ENCODE data around the gene TCF19.
A peak's percentile ranks its signal among the peaks of the same experiment; 100 is the strongest.

TCF19 gene

DNA sequence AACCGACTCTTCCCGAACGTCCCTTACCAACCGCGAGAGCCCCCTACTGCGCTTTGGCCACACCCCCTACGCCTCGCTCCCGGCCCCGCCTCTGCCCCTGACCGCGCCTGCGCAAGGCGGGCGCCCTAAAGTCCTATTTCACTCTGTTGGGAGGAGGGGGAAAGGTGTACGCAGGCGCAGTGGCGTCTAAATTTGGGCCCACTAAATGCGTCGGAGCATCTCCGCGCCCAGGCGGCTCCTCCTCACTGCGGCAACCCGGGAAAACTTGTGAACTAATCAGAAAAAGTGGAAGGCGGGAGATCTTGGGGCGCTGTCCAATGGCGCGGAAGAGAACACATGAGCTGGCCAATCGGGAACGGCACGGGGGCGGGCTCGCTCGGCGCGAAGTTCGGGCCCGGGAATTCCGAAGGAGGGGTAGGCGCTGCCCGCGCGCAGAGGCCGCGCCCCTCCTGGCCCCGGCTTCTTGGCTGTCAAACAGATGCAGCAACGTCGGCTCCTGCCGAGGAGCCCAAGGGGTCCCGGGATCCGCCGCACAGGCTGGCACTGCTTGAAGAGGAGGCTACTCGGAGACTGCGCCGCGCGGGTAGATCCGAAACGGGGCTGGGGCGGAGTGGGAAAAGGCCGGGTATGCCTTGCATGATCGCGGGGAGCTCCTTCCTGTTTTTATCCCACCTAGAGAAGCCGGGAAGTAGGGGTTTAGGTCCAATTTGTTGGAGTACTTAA is at the start of gene TCF19 (continued):
- TF ChIP-seq, protein P1, sequence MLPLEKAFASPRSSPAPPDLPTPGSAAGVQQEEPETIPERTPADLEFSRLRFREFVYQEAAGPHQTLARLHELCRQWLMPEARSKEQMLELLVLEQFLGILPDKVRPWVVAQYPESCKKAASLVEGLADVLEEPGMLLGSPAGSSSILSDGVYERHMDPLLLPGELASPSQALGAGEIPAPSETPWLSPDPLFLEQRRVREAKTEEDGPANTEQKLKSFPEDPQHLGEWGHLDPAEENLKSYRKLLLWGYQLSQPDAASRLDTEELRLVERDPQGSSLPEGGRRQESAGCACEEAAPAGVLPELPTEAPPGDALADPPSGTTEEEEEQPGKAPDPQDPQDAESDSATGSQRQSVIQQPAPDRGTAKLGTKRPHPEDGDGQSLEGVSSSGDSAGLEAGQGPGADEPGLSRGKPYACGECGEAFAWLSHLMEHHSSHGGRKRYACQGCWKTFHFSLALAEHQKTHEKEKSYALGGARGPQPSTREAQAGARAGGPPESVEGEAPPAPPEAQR (tag by site-specific recombination; IDR thresholded peaks at IDR 0.05): no peak
- TF ChIP-seq ZNF416 (tag by site-specific recombination; IDR thresholded peaks at IDR 0.05) (no peak), ZNF157 (tag by site-specific recombination; IDR thresholded peaks at IDR 0.05) (no peak), ZNF658 (tag by site-specific recombination; IDR thresholded peaks at IDR 0.05) (no peak), ZNF558 (tag by site-specific recombination; IDR thresholded peaks at IDR 0.05) (no peak), ZNF623 (tag by site-specific recombination; IDR thresholded peaks at IDR 0.05) (no peak), ZNF707 (tag by site-specific recombination; IDR thresholded peaks at IDR 0.05) (no peak), ZNF510 (tag by site-specific recombination; IDR thresholded peaks at IDR 0.05; ENCODE audit: insufficient replicate concordance) (no peak), ZBTB21 (tag by site-specific recombination; IDR thresholded peaks at IDR 0.05) (no peak), OVOL3 (tag by site-specific recombination; IDR thresholded peaks at IDR 0.05) (no peak), ZNF324 (tag by site-specific recombination; IDR thresholded peaks at IDR 0.05) (0 out of 2 replicates have a peak, but pooled peaks have one; percentile 33), ZNF473 (tag by site-specific recombination; IDR thresholded peaks at IDR 0.05) (no peak), ZNF214 (tag by site-specific recombination; IDR thresholded peaks at IDR 0.05; ENCODE audit: borderline replicate concordance) (no peak), ZNF292 (tag by site-specific recombination; IDR thresholded peaks at IDR 0.05; ENCODE audit: borderline replicate concordance, low read depth) (no peak), RBAK (tag by site-specific recombination; IDR thresholded peaks at IDR 0.05) (no peak), ZNF169 (tag by site-specific recombination; IDR thresholded peaks at IDR 0.05) (no peak), ZNF19 (tag by site-specific recombination; IDR thresholded peaks at IDR 0.05; ENCODE audit: low read depth) (no peak), ZXDB (tag by site-specific recombination; IDR thresholded peaks at IDR 0.05) (peak; percentile 64), ZBTB20 (tag by site-specific recombination; IDR thresholded peaks at IDR 0.05) (peak; percentile 100), ZNF146 (tag by site-specific recombination; IDR thresholded peaks at IDR 0.05) (0 out of 2 replicates have a peak, but pooled peaks have one; percentile 19), ZNF777 (tag by site-specific recombination; IDR thresholded peaks at IDR 0.05; ENCODE audit: borderline replicate concordance) (no peak), IKZF3 (tag by site-specific recombination; IDR thresholded peaks at IDR 0.05) (peak; percentile 83; the same call in 1 of the 2 replicates), ZFP41 (tag by site-specific recombination; IDR thresholded peaks at IDR 0.05; ENCODE audit: borderline replicate concordance) (no peak), ZNF112 (tag by site-specific recombination; IDR thresholded peaks at IDR 0.05) (no peak), ZNF311 (tag by site-specific recombination; IDR thresholded peaks at IDR 0.05; ENCODE audit: borderline replicate concordance) (no peak), ZBTB48 (tag by site-specific recombination; IDR thresholded peaks at IDR 0.05) (peak; percentile 15; the same call in 1 of the 2 replicates)
- TF ChIP-seq, protein P2, sequence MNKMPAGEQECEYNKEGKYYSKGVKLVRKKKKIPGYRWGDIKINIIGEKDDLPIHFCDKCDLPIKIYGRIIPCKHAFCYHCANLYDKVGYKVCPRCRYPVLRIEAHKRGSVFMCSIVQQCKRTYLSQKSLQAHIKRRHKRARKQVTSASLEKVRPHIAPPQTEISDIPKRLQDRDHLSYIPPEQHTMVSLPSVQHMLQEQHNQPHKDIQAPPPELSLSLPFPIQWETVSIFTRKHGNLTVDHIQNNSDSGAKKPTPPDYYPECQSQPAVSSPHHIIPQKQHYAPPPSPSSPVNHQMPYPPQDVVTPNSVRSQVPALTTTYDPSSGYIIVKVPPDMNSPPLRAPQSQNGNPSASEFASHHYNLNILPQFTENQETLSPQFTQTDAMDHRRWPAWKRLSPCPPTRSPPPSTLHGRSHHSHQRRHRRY (tag by site-specific recombination; IDR thresholded peaks at IDR 0.05): no peak
- TF ChIP-seq, protein P3, sequence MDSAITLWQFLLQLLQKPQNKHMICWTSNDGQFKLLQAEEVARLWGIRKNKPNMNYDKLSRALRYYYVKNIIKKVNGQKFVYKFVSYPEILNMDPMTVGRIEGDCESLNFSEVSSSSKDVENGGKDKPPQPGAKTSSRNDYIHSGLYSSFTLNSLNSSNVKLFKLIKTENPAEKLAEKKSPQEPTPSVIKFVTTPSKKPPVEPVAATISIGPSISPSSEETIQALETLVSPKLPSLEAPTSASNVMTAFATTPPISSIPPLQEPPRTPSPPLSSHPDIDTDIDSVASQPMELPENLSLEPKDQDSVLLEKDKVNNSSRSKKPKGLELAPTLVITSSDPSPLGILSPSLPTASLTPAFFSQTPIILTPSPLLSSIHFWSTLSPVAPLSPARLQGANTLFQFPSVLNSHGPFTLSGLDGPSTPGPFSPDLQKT (IDR thresholded peaks at IDR 0.05; ENCODE audit: borderline replicate concordance, low read depth, low read length): no peak
- TF ChIP-seq, protein P4, sequence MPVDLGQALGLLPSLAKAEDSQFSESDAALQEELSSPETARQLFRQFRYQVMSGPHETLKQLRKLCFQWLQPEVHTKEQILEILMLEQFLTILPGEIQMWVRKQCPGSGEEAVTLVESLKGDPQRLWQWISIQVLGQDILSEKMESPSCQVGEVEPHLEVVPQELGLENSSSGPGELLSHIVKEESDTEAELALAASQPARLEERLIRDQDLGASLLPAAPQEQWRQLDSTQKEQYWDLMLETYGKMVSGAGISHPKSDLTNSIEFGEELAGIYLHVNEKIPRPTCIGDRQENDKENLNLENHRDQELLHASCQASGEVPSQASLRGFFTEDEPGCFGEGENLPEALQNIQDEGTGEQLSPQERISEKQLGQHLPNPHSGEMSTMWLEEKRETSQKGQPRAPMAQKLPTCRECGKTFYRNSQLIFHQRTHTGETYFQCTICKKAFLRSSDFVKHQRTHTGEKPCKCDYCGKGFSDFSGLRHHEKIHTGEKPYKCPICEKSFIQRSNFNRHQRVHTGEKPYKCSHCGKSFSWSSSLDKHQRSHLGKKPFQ (tag by site-specific recombination; IDR thresholded peaks at IDR 0.05): no peak
- TF ChIP-seq, protein P5, sequence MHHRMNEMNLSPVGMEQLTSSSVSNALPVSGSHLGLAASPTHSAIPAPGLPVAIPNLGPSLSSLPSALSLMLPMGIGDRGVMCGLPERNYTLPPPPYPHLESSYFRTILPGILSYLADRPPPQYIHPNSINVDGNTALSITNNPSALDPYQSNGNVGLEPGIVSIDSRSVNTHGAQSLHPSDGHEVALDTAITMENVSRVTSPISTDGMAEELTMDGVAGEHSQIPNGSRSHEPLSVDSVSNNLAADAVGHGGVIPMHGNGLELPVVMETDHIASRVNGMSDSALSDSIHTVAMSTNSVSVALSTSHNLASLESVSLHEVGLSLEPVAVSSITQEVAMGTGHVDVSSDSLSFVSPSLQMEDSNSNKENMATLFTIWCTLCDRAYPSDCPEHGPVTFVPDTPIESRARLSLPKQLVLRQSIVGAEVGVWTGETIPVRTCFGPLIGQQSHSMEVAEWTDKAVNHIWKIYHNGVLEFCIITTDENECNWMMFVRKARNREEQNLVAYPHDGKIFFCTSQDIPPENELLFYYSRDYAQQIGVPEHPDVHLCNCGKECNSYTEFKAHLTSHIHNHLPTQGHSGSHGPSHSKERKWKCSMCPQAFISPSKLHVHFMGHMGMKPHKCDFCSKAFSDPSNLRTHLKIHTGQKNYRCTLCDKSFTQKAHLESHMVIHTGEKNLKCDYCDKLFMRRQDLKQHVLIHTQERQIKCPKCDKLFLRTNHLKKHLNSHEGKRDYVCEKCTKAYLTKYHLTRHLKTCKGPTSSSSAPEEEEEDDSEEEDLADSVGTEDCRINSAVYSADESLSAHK (tag by site-specific recombination; IDR thresholded peaks at IDR 0.05): no peak
- TF ChIP-seq, protein P6, sequence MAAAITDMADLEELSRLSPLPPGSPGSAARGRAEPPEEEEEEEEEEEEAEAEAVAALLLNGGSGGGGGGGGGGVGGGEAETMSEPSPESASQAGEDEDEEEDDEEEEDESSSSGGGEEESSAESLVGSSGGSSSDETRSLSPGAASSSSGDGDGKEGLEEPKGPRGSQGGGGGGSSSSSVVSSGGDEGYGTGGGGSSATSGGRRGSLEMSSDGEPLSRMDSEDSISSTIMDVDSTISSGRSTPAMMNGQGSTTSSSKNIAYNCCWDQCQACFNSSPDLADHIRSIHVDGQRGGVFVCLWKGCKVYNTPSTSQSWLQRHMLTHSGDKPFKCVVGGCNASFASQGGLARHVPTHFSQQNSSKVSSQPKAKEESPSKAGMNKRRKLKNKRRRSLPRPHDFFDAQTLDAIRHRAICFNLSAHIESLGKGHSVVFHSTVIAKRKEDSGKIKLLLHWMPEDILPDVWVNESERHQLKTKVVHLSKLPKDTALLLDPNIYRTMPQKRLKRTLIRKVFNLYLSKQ (tag by site-specific recombination; IDR thresholded peaks at IDR 0.05; ENCODE audit: borderline replicate concordance): no peak
